ENCODE data around the gene TMEM131L. TPM values are rescaled to one million over a fixed set of nuclear protein-coding genes. Genes with fewer than 3 reads are reported as not detected.

Gene TMEM131L
- polyA plus RNA-seq, 1 donor (not counting 4 experiments of a cell fraction or from before 2014, with no cell fraction given), result 10.3 TPM

DNA sequence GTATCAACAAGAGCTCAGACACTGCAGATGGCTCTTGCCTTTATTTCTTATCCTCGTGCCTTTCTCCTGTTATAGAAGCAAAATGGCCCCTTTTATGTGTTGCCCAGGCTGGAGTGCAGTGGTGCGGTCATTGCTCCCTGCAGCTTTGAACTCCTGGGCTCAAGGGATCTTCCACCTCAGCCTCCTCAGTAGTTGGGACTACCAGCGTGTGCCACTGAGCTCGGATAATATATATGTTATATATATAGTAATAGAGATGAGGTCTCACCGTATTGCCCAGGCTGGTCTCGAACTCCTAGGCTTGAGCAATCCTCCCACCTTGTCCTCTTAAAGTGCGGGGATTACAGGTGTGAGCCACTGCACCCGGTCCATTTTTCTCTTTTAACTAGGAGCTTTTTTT is 79.7 kb downstream of the TMEM131L start:
- FAIRE-seq (no peak), DNase-seq (ENCODE audit: low read depth, low spot score) (no peak)
- Histone ChIP-seq H4K20me1 (ENCODE audit: control insufficient read depth, extremely low read depth, insufficient read depth, low read length) (no peaks in the 10 kb centered on the region), H3K4me1 (ENCODE audit: control insufficient read depth, extremely low read depth, insufficient read depth, low read length) (peaks cover 7% of the 10 kb centered on the region), H3K36me3 (ENCODE audit: control insufficient read depth in 2 of 2, extremely low read depth in 1 of 2, insufficient read depth in 2 of 2, low read length in 2 of 2) (no peaks in the 10 kb centered on the region), H3K4me3 (ENCODE audit: control insufficient read depth in 2 of 3, extremely low read depth in 1 of 3, insufficient read depth in 2 of 3, low read depth in 1 of 3, low read length in 3 of 3) (no peak overlapping the region), H3K27me3 (ENCODE audit: control insufficient read depth, extremely low read depth, insufficient read depth, low read length) (no peaks in the 10 kb centered on the region), H2AFZ (ENCODE audit: control insufficient read depth, low read length) (no peak overlapping the region), H3K79me2 (ENCODE audit: control insufficient read depth, insufficient read depth, low read length) (no peaks in the 10 kb centered on the region), H3K4me2 (ENCODE audit: control insufficient read depth, extremely low read depth, insufficient read depth, low read depth, low read length) (no peak overlapping the region), H3K9me3 (ENCODE audit: control insufficient read depth, low read depth, low read length) (no peaks in the 10 kb centered on the region), H3K9ac (ENCODE audit: control insufficient read depth, extremely low read depth, insufficient read depth, low read length) (no peak overlapping the region), H3K9me1 (ENCODE audit: control insufficient read depth, extremely low read depth, insufficient read depth, low read length) (no peaks in the 10 kb centered on the region), H3K27ac (ENCODE audit: control insufficient read depth, insufficient read depth, low read length) (no peak overlapping the region)
- dilution Hi-C loops (cut with MboI; ENCODE audit: extremely low pct_ligation_motif_present, low sequenced_read_pairs), result no loop called here
- TF ChIP-seq, protein P1, sequence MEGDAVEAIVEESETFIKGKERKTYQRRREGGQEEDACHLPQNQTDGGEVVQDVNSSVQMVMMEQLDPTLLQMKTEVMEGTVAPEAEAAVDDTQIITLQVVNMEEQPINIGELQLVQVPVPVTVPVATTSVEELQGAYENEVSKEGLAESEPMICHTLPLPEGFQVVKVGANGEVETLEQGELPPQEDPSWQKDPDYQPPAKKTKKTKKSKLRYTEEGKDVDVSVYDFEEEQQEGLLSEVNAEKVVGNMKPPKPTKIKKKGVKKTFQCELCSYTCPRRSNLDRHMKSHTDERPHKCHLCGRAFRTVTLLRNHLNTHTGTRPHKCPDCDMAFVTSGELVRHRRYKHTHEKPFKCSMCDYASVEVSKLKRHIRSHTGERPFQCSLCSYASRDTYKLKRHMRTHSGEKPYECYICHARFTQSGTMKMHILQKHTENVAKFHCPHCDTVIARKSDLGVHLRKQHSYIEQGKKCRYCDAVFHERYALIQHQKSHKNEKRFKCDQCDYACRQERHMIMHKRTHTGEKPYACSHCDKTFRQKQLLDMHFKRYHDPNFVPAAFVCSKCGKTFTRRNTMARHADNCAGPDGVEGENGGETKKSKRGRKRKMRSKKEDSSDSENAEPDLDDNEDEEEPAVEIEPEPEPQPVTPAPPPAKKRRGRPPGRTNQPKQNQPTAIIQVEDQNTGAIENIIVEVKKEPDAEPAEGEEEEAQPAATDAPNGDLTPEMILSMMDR (optimal IDR thresholded peaks at IDR 0.05 in 1 of 3, IDR thresholded peaks at IDR 0.05 in 1 of 3, conservative IDR thresholded peaks at IDR 0.05 in 1 of 3; ENCODE audit: extremely low read depth in 1 of 3, insufficient read depth in 2 of 3, low read length in 3 of 3), result no peak
- no peak for TF ChIP-seq EZH2 (IDR thresholded peaks at IDR 0.05; ENCODE audit: low read length)

- dilution Hi-C loops (cut with MboI; ENCODE audit: extremely low pct_ligation_motif_present, low sequenced_read_pairs), result no loop called here
- no peak overlapping the region for H3K9ac ChIP-seq (ENCODE audit: control insufficient read depth, extremely low read depth, insufficient read depth, low read length)
- H3K27me3 ChIP-seq (ENCODE audit: control insufficient read depth, extremely low read depth, insufficient read depth, low read length), result no peaks in the 10 kb centered on the region
- H3K36me3 ChIP-seq (ENCODE audit: control insufficient read depth in 2 of 2, extremely low read depth in 1 of 2, insufficient read depth in 2 of 2, low read length in 2 of 2), result no peaks in the 10 kb centered on the region
- no peak overlapping the region for H2AFZ ChIP-seq (ENCODE audit: control insufficient read depth, low read length)
- FAIRE-seq, result no peak
- DNase-seq (ENCODE audit: low read depth, low spot score), result no peak
- no peak overlapping the region for H3K4me2 ChIP-seq (ENCODE audit: control insufficient read depth, extremely low read depth, insufficient read depth, low read depth, low read length)
- no peaks in the 10 kb centered on the region for H3K79me2 ChIP-seq (ENCODE audit: control insufficient read depth, insufficient read depth, low read length)
- no peaks in the 10 kb centered on the region for H4K20me1 ChIP-seq (ENCODE audit: control insufficient read depth, extremely low read depth, insufficient read depth, low read length)
- TF ChIP-seq, protein P1 (optimal IDR thresholded peaks at IDR 0.05 in 1 of 3, IDR thresholded peaks at IDR 0.05 in 1 of 3, conservative IDR thresholded peaks at IDR 0.05 in 1 of 3; ENCODE audit: extremely low read depth in 1 of 3, insufficient read depth in 2 of 3, low read length in 3 of 3), result no peak
- TF ChIP-seq EZH2 (IDR thresholded peaks at IDR 0.05; ENCODE audit: low read length), result no peak
- no peaks in the 10 kb centered on the region for H3K9me3 ChIP-seq (ENCODE audit: control insufficient read depth, low read depth, low read length)
- no peak overlapping the region for H3K27ac ChIP-seq (ENCODE audit: control insufficient read depth, insufficient read depth, low read length)
- no peak overlapping the region for H3K4me3 ChIP-seq (ENCODE audit: control insufficient read depth in 2 of 3, extremely low read depth in 1 of 3, insufficient read depth in 2 of 3, low read depth in 1 of 3, low read length in 3 of 3)
- H3K4me1 ChIP-seq (ENCODE audit: control insufficient read depth, extremely low read depth, insufficient read depth, low read length), result peaks cover 6% of the 10 kb centered on the region
- no peaks in the 10 kb centered on the region for H3K9me1 ChIP-seq (ENCODE audit: control insufficient read depth, extremely low read depth, insufficient read depth, low read length)
Measured at GRCh38 chr4:153546280-153546679, 80.1 kb downstream of the TMEM131L start.

Measured in keratinocyte (primary cell).